ENCODE data around the gene GSC. TPM values are rescaled to one million over a fixed set of nuclear protein-coding genes. Genes with fewer than 3 reads are reported as not detected.

Gene GSC
- total and polyA plus RNA-seq, 2 of the 4 experiments (the other 2 are of a cell fraction), result not detected

GRCh38 chr14:94819531-94819930 is 49.6 kb upstream of the GSC start:
- H3K4ac ChIP-seq (ENCODE audit: low read depth, low read length), result no peak overlapping the region
- no peak overlapping the region for H3K23ac ChIP-seq (ENCODE audit: low read depth, low read length)
- TF ChIP-seq POLR2A (IDR thresholded peaks at IDR 0.05; ENCODE audit: low read depth, low read length) (no peak), BHLHE40 (IDR thresholded peaks at IDR 0.05; ENCODE audit: low read depth, low read length) (no peak), USF2 (IDR thresholded peaks at IDR 0.05; ENCODE audit: low read depth, low read length) (no peak), FOS (IDR thresholded peaks at IDR 0.05; ENCODE audit: low read depth, low read length) (no peak), RFX5 (IDR thresholded peaks at IDR 0.05; ENCODE audit: low read depth, low read length) (no peak), CHD1 (IDR thresholded peaks at IDR 0.05; ENCODE audit: low read depth, low read length) (no peak), MXI1 (IDR thresholded peaks at IDR 0.05; ENCODE audit: borderline replicate concordance, low read depth, low read length) (no peak), RAD21 (IDR thresholded peaks at IDR 0.05; ENCODE audit: low read length) (no peak), MAFK (IDR thresholded peaks at IDR 0.05; ENCODE audit: low read depth, low read length) (no peak), ELK1 (IDR thresholded peaks at IDR 0.05; ENCODE audit: borderline replicate concordance, low read depth, low read length) (no peak), SMC3 (IDR thresholded peaks at IDR 0.05; ENCODE audit: low read depth, low read length) (no peak), RCOR1 (IDR thresholded peaks at IDR 0.05; ENCODE audit: insufficient replicate concordance, low read length) (no peak), MAZ (IDR thresholded peaks at IDR 0.05; ENCODE audit: borderline replicate concordance, low read depth, low read length) (no peak), CEBPB (IDR thresholded peaks at IDR 0.05; ENCODE audit: low read depth, low read length) (no peak), CTCF (conservative IDR thresholded peaks at IDR 0.05; ENCODE audit: low read depth, low read length) (no peak), NFE2L2 (IDR thresholded peaks at IDR 0.05; ENCODE audit: low read depth, low read length) (no peak)
- H4K20me1 ChIP-seq (ENCODE audit: insufficient read depth, low read length), result no peaks in the 10 kb centered on the region
- H2AK5ac ChIP-seq (ENCODE audit: low read depth, low read length), result no peak overlapping the region
- in situ Hi-C loops (cut with MboI; ENCODE audit: low sequenced_read_pairs) (no loop called here), intact Hi-C loops (cut with micrococcal nuclease) (no loop called here), dilution Hi-C loops (cut with HindIII; ENCODE audit: low sequenced_read_pairs, unreplicated experiment) (no loop called here)
- WGBS, 2 experiments (ENCODE audit: extremely low coverage in 2 of 2, insufficient read length in 1 of 2), result no CpG with 5 or more reads among the region's 3 CpGs
- no peak overlapping the region for H3K56ac ChIP-seq (ENCODE audit: extremely low read depth, insufficient read depth, low read length)
- no peak overlapping the region for H2BK120ac ChIP-seq (ENCODE audit: low read depth, low read length)
- H4K5ac ChIP-seq (ENCODE audit: low read depth, low read length), result no peak overlapping the region
- H2BK15ac ChIP-seq (ENCODE audit: low read depth, low read length), result no peak overlapping the region
- no peak overlapping the region for H3K27ac ChIP-seq (ENCODE audit: insufficient read depth, low read length)
- H3K27me3 ChIP-seq (ENCODE audit: control insufficient read depth, insufficient read depth, low read length), result no peaks in the 10 kb centered on the region
- no peaks in the 10 kb centered on the region for H3K9me1 ChIP-seq (ENCODE audit: insufficient read depth, low read length)
- H4K91ac ChIP-seq (ENCODE audit: insufficient read depth, low read depth, low read length), result no peak overlapping the region
- no TSS peak for BruUV-seq (replicated peaks)
- ChIA-PET POLR2A (ENCODE audit: unreplicated experiment) (no interaction called here), CTCF (no interaction called here)
- no peak overlapping the region for H3K14ac ChIP-seq (replicated peaks; ENCODE audit: low read depth, low read length)
- H2AK9ac ChIP-seq (replicated peaks; ENCODE audit: low read depth, low read length, poor library complexity), result no peak overlapping the region
- no peaks in the 10 kb centered on the region for H3K79me1 ChIP-seq (ENCODE audit: low read depth in 1 of 2, low read length in 2 of 2)
- H2AFZ ChIP-seq (replicated peaks; ENCODE audit: low read length, poor library complexity), result no peak overlapping the region
- no peak overlapping the region for H2BK20ac ChIP-seq (ENCODE audit: low read depth, low read length)
- H3K4me1 ChIP-seq (ENCODE audit: control insufficient read depth, insufficient read depth, low read length), result no peaks in the 10 kb centered on the region
- H3K4me2 ChIP-seq (ENCODE audit: low read depth, low read length), result no peak overlapping the region
- no peak overlapping the region for H3K9ac ChIP-seq (ENCODE audit: low read depth, low read length)
- H3K18ac ChIP-seq (ENCODE audit: low read depth, low read length), result no peak overlapping the region
- peaks cover 16% of the 10 kb centered on the region for H3K9me3 ChIP-seq (ENCODE audit: control insufficient read depth, insufficient read depth, low read length)
- no peak overlapping the region for H2BK5ac ChIP-seq (ENCODE audit: low read depth, low read length, poor library complexity, severe bottlenecking)
- ATAC-seq (ENCODE audit: low read depth) (no peak), DNase-seq (no peak)
- no peaks in the 10 kb centered on the region for H3K36me3 ChIP-seq (ENCODE audit: control insufficient read depth, insufficient read depth, low read length)
- H3K4me3 ChIP-seq (ENCODE audit: insufficient read depth, low read depth, low read length), result no peak overlapping the region
- no peak overlapping the region for H4K8ac ChIP-seq (ENCODE audit: low read depth in 2 of 2, low read length in 2 of 2)

All from IMR-90 (cell line).